Nephron progenitor cell (in vitro differentiated cells): ENCODE results near the gene STK38L.

Experiments used
- DNase-seq: peaks from one replicate; pipeline ENCODE4 v3.0.0; 2021
- H3K27ac Mint-ChIP-seq: 2 replicates; pipeline ENCODE4 v1.8.0; 2021; ENCODE audit warnings: mild to moderate bottlenecking, moderate library complexity, mixed read lengths
- H3K27me3 Mint-ChIP-seq: 2 replicates; pipeline ENCODE4 v1.8.0; 2021; ENCODE audit warnings: mild to moderate bottlenecking, low read depth, mixed read lengths; ENCODE audit not compliant: poor library complexity
- H3K36me3 Mint-ChIP-seq: 2 replicates; pipeline ENCODE4 v1.8.0; 2021; ENCODE audit warnings: low read depth, mixed read lengths
- H3K4me1 Mint-ChIP-seq: 2 replicates; pipeline ENCODE4 v1.8.0; 2021; ENCODE audit warnings: mixed read lengths
- H3K4me3 Mint-ChIP-seq: 2 replicates; pipeline ENCODE4 v1.8.0; 2021; ENCODE audit warnings: mild to moderate bottlenecking, moderate library complexity, mixed read lengths
- H3K9me3 Mint-ChIP-seq: 2 replicates; pipeline ENCODE4 v1.8.0; 2021; ENCODE audit warnings: mild to moderate bottlenecking, moderate library complexity, mixed read lengths
- CTCF ChIP-seq: fragments of 200-600 bp; sonication (generic); IDR thresholded peaks from 2 replicates; pipeline ENCODE4 v1.5.0; 2021; ENCODE audit warnings: antibody characterized with exemption

Gene STK38L

GRCh38 chr12:27334721-27335082 lies 90.6 kb downstream of the STK38L start:
- H3K4me1 Mint-ChIP-seq = peaks cover 14% of the 10 kb centered on the region
- H3K27me3 Mint-ChIP-seq = peaks cover 64% of the 10 kb centered on the region
- H3K27ac Mint-ChIP-seq = no peak overlapping the region
- no peaks in the 10 kb centered on the region for H3K36me3 Mint-ChIP-seq
- H3K9me3 Mint-ChIP-seq = no peaks in the 10 kb centered on the region
- no peak overlapping the region for H3K4me3 Mint-ChIP-seq
- DNase-seq = no peak
- no peak for TF ChIP-seq CTCF

GRCh38 chr12:27335364-27336281 lies 91.5 kb downstream of the STK38L start:
- Mint-ChIP-seq H3K27ac (no peak overlapping the region), H3K4me3 (no peak overlapping the region), H3K36me3 (no peaks in the 10 kb centered on the region)

GRCh38 chr12:27336282-27336653 lies 92.2 kb downstream of the STK38L start:
- DNase-seq = no peak
- no peak overlapping the region for H3K4me3 Mint-ChIP-seq
- H3K27me3 Mint-ChIP-seq = peaks cover 50% of the 10 kb centered on the region
- H3K27ac Mint-ChIP-seq = no peak overlapping the region
- no peaks in the 10 kb centered on the region for H3K36me3 Mint-ChIP-seq
- TF ChIP-seq CTCF = no peak
- H3K4me1 Mint-ChIP-seq = peaks cover 14% of the 10 kb centered on the region
- no peaks in the 10 kb centered on the region for H3K9me3 Mint-ChIP-seq

More at GRCh38 chr12:27335364-27336281, 91.5 kb downstream of the STK38L start:
- DNase-seq = no peak
- Mint-ChIP-seq H3K9me3 (no peaks in the 10 kb centered on the region), H3K4me1 (peaks cover 14% of the 10 kb centered on the region), H3K27me3 (peaks cover 56% of the 10 kb centered on the region)
- TF ChIP-seq CTCF = no peak

- no peak for TF ChIP-seq CTCF
- Mint-ChIP-seq H3K4me3 (no peak overlapping the region), H3K27ac (no peak overlapping the region), H3K36me3 (no peaks in the 10 kb centered on the region), H3K4me1 (peaks cover 11% of the 10 kb centered on the region), H3K9me3 (no peaks in the 10 kb centered on the region), H3K27me3 (peaks cover 39% of the 10 kb centered on the region)
- DNase-seq = no peak
Observed at GRCh38 chr12:27337376-27337775, 93.3 kb downstream of the STK38L start.

- Mint-ChIP-seq H3K36me3 (no peaks in the 10 kb centered on the region), H3K4me3 (no peak overlapping the region), H3K9me3 (no peaks in the 10 kb centered on the region), H3K27me3 (peaks cover 33% of the 10 kb centered on the region), H3K4me1 (peaks cover 7% of the 10 kb centered on the region), H3K27ac (no peak overlapping the region)
- TF ChIP-seq CTCF = no peak
- DNase-seq = no peak
Observed at GRCh38 chr12:27338473-27338872, 94.4 kb downstream of the STK38L start.

GRCh38 chr12:27340971-27341370 lies 96.9 kb downstream of the STK38L start:
- H3K27ac Mint-ChIP-seq = no peak overlapping the region

More at GRCh38 chr12:27340971-27341370, 96.9 kb downstream of the STK38L start:
- H3K27me3 Mint-ChIP-seq = peaks cover 8% of the 10 kb centered on the region
- DNase-seq = no peak
- H3K9me3 Mint-ChIP-seq = no peaks in the 10 kb centered on the region
- TF ChIP-seq CTCF = no peak
- no peak overlapping the region for H3K4me3 Mint-ChIP-seq
- no peaks in the 10 kb centered on the region for H3K36me3 Mint-ChIP-seq
- H3K4me1 Mint-ChIP-seq = no peaks in the 10 kb centered on the region
